Right lobe of liver (tissue), 4 donors: ENCODE data around the gene CRTC1.

Experiments
- CTCF ChIP-seq, 4 donors: fragments of 200-600 bp in 3 of 4; fragments of 450-650 bp in 1 of 4; IDR thresholded peaks; one replicate each; pipeline versions ENCODE4 v1.5.1 to v1.8.0; 2016 to 2022; ENCODE audit warnings: antibody characterized with exemption in 4 of 4, mild to moderate bottlenecking in 2 of 4
- POLR2A ChIP-seq: fragments of 450-650 bp; IDR thresholded peaks from one replicate; pipeline ENCODE4 v1.6.1; 2017; ENCODE audit warnings: antibody characterized with exemption, mild to moderate bottlenecking
- donor health status: DM: no; HTN: no; CAD: no.
- donor health status: DM: no; HTN: no; CAD: no.
- donor health status: DM: no; HTN: yes; CAD: no.

GRCh38 chr19:18663940-18664530, 19.4 kb upstream of the CRTC1 start:
- TF ChIP-seq CTCF (IDR thresholded peaks at IDR 0.05) (no peak), POLR2A (no peak)
